ENCODE results near the gene TNRC18.
"Not testable (repeated sequence)": the region's sequence is repeated elsewhere in the genome, so short reads cannot be mapped to it uniquely, and the experiment has no call there.

Gene TNRC18

GRCh38 chr7:5423306-5423975, at the start of gene TNRC18:
Gene TNRC18, minus strand, starts transcription at chr7:5423834. Its CDS starts 2,588 bp downstream, at chr7:5421246.
- peak; percentile 27 for DNase-seq

DNA sequence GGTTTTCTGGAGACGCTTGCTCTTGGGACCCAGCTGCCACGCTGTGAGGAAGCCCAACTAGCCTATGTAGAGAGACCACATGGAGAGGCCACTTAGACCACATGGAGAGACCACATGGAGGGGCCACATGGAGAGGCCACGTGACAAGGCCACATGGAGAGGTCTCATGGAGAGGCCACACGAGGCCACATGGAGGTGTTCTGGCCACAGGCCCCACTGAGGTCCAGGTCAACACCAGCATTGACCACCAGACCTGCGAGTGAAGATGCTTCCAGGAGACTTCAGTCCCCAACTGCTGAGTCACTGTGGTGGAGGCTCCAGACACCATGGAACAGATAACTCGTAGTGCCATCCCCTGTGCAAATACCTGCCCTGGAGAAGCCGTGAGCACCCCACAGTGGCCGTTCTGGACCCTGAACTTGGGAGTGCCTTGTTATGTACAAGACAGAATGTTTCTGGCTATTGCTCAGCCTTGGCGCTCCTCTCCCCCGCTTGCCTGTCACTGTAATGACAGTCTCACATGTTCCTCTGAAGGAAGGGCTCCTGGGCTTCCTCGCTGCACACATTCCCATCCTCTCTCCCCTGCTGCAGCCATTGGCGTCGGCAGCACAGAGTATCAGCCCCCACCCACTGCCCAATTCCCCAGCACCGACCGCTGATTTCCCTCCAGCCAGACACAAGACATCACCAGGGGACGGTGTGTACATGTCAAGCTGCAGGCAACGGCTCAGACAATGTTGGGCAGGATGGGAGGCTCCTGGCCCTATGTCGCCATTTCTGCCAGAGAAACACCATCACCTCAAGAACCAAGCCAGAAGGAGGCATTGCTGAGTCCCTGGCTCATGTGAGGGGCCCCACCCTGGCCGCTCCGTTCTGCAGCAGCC, 49.0 kb upstream of the TNRC18 start:
- DNase-seq: no peak

- not testable (repeated sequence) for DNase-seq
Measured at GRCh38 chr7:5471623-5472022, 48.0 kb upstream of the TNRC18 start.

- DNase-seq: no peak
Measured at GRCh38 chr7:5470816-5471215, 47.2 kb upstream of the TNRC18 start.

DNA sequence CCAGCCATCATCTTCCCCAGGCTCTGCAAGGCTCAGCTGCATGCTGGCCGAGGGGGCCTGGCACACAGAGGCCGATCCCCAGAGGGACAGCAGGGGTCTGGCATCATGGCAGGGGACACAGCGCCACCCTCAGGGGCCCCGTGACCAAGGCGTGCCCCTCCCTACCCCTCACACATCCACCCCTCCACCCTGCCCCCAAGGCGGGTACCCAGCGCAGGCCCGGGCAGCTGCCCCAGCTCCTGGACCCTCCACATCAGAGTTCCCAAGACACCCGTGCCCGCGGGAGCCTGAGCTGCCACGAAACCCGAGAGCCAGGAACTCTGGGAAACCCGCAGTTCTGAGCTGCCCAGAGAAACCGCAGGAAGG, 46.5 kb upstream of the TNRC18 start:
- no peak for DNase-seq

DNA sequence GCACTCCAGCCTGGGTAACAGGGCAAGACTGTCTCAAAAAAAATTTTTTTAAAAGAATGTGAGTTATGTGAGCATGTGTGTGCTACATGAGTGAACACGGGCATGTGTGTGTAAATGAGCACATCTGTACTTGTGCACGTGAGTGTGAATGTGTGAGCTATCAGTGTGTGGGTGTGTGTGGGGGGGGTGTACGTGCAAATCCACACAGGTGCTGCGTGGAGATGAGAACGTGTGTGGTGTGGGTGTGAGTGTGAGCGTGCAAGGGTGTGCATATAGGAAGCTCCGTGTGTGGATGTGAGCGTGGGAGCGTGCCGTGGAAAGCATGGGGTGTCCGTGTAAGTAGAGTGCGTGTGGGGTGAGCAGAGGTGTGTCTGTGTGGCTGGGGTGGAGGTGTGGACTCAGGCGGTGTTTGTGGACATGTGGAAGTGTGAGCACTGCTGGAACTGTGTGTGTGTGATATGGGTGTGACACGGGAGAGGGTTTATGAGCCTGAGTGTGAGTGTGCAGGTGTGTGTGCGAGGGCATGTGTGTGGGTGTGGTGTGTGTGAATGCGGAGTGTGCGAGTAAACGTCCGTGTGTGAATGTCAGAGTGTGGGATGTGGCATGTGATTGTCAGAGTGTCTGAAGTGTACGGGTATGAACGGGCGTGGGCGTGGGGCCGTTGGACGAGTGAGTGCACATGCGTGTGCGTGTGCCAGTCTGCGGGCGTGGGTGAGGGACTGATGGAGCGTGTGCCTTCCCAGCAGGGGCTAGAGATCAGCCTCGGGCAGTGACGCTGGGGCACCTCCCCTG, 45.9 kb upstream of the TNRC18 start:
- DNase-seq: no peak

GRCh38 chr7:5467645-5468044, 44.0 kb upstream of the TNRC18 start:
- DNase-seq: no peak

GRCh38 chr7:5466551-5466950, 42.9 kb upstream of the TNRC18 start:
- DNase-seq: no peak

DNA sequence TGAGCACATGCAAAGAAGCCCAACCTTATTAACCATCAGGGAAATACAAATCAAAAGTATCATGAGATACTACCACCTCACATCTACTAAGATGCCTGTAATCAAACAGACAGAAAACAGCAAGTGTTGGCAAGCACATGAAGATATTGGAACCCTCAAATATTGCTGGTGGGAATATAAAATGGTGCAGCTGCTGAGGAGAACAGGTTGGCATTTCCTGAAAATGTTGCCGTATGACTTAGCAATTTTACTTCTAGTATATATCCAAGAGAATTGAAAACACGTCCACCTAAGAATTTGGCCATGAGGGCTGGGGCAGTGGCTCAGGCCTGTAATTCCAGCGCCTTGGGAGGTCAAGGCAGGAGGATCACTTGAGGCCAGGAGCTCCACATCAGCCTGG, 39.4 kb upstream of the TNRC18 start:
- no peak for DNase-seq

- no peak for DNase-seq
Measured at GRCh38 chr7:5462216-5462615, 38.6 kb upstream of the TNRC18 start.

DNA sequence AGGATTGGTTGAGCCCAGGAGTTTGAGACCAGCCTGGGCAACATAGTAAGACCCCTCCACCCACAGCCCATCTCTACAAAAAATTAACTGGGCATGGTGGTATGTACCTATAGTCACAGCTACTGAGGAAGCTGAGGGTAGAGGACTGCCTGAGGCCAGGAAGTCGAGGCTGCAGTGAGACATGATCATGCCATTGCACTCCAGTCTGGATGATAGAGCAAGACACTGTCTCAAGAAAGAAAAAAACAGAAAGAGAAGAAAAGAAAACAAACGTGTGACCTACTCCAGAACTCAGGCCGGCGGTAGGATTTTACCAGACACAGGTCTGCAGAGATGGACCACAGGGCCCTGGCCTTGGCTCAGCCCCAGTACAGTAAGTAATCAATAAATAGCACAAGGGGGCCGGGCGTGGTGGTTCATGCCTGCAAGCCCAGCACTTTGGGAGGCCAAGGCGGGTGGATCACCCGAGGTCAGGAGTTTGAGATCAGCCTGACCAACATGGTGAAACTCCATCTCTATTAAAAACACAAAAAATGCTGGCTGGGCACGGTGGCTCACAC, 35.4 kb upstream of the TNRC18 start:
- no peak for DNase-seq

DNA sequence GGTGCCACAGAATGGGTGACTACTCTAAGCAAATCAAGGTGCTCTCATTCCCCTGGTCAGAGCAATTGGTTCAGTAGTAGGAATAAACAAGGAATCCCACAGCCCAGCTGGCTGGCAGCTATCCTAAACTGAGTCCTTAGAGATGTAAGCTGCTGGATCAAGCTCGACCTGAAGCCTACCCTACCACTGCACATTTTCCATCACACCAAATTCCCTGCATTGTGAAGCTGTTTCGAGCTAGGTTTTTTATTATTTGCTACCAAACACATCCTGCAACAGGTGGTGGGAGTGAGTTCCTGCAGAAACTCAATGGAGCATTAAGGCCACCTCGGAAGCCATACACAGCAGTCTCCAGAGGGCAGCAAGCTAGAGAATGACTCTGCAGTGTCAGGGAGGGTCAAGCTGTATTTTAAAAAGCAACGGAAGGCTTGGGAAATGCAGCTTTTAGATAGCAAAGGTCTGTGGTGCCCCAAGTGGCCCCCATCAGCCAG, 33.7 kb upstream of the TNRC18 start:
- DNase-seq: no peak

GRCh38 chr7:5456409-5456808, 32.8 kb upstream of the TNRC18 start:
- DNase-seq: no peak

DNA sequence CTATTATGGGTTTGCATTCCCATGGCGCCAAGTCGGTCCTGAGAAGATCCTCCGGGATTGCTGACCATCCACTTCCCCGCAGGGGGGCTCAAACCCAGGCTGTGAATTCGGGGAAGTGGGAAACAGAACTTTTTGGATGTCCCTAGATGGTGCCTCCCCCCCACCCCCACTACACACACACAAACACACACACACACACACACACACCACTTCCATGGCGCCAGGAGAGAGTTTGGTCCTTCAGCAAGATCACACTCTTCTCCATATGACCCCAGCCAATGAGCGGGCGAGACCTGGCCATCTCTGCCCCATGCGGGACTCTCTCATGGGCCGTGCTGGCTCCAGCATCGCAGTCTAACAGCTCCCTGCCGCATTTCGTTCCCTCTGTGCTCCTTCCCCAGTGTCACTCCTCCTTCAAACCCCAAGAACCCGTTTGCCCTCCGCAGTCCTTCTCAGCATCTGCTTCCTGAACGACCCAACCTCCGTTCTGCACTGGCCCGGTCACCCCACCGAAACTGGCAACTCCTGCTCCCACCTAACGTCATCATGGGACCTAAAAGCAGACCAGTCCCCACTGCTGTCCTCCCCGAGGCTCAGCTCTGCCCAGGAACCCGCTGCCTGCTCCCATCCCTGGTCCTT, 32.1 kb upstream of the TNRC18 start:
- DNase-seq: no peak

- DNase-seq: no peak
Measured at GRCh38 chr7:5455175-5455574, 31.5 kb upstream of the TNRC18 start.

- DNase-seq: no peak
Measured at GRCh38 chr7:5454485-5454884, 30.9 kb upstream of the TNRC18 start.

DNA sequence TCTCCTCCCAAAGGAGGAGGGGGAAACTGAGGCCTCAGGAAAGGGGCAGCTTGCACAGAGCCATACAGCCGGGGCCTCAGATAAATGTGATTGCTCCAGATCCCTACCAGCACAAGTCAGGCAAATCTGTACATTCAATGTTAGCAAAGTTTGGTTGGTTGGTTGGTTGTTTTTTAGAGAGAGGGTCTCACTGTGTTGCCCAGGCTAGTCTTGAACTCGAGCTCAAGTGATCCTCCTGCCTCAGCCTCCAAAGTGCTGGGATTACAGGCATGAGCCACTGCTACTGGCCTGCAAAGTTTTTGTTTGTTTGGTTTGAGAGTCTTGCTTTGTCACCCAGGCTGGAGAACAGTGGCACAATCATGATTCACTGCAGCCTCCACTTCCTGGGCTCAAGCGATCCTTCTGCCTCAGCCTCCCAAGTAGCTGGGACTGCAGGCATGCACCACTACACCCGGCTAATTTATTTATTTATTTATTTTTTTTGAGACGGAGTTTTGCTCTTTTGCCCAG, 30.0 kb upstream of the TNRC18 start:
- DNase-seq: no peak

DNA sequence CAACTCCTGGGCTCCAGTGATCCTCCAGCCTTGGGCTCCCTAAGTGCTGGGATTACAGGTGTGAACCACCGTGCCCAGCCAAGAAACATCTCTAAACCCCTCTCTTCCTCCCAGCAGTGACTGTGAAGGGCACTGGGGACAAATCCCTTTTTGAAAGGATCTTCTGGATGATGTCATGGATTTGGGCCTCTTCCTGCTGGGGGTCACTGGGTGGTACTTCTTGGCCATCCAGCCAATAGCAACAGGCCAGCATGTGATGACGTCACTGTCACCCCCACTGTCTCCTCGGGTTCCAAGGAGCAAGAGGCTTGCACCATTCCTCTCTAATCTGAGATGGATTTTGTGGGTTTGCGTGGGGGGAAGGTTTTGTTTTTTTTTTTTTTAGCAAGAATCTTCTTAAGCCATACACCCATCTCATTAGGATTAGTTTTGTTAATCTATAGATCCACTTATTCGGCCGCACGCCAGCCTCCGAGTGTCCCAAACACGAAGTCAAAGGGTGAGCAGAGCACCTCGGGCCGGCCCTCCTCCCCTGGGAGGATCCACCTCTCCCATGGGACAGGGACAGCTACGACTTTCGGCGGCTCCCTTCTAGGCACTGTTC, 29.4 kb upstream of the TNRC18 start:
- no peak for DNase-seq

DNA sequence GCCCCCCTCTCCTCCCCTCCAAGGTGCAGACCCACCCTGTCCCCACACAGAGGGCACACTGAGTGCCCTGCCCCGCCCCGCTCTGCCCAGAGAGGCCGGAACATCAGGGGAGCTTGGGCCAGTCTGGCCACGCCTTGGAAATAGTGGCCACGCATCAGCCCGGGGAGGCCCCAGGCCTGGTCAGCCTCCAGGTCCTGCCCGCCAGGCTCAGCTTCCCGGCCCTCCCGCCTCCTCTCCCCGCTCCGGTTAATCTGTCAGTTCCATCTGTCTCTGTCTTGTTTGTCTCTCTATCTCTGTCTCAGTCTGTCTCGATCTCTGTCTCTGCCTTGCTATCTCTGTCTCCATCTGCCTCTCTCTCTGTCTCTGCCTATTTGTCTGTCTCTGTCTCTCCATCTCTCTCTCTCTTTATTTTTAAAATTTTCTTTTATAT, 28.9 kb upstream of the TNRC18 start:
- DNase-seq: no peak

DNA sequence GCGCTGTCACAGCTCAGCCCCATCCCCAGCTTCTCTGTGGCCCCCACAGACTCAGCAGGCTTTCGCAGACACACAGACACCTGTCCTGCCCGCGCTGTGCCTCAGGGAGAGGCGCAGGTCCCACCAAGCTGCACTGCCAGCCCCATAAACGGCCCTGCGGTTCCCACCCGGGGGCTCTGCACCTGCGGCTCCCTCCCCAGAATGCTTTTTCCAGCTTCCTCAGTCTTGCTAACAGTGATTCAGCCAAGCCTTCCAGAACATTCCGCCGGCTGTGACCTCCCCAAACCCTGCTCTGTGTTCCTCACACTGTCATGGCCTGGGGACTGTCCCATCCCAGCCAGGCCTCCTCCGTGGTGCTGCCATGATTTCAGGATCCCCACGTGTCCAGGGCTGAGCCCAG, 27.8 kb upstream of the TNRC18 start:
- no peak for DNase-seq

- peak; percentile 65 for DNase-seq
Measured at GRCh38 chr7:5450549-5451327, 27.1 kb upstream of the TNRC18 start.
